NCI-H146 treated with DMSO at 0.1 percent for 48 hours (cell line): ENCODE measurements around the gene PPP2R3A.
"Not testable (repeated sequence)": the region's sequence is repeated elsewhere in the genome, so short reads cannot be mapped to it uniquely, and the experiment has no call there.

Experiments used
- DNase-seq: peaks from one replicate; lab custom pipeline; 2025; ENCODE audit not compliant: unreplicated experiment; lab: John Stamatoyannopoulos, UW

Gene PPP2R3A

DNA sequence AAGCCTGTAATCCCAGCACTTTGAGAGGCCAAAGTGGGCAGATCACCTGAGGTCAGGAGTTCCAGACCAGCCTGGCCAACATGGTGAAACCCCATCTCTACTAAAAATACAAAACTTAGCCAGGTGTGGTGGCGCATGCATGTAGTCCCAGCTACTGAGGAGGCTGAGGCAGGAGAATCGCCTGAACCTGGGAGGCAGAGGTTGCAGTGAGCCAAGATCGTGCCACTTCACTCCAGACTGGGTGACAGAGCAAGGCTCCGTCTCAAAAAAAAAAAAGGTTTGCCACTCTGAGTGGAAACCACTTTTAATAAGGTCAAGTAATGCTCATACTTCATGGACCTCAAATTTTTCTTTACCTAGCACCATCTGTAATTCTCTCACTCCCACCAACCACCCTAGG is 178.9 kb downstream of the PPP2R3A start:
- DNase-seq: not testable (repeated sequence)

DNA sequence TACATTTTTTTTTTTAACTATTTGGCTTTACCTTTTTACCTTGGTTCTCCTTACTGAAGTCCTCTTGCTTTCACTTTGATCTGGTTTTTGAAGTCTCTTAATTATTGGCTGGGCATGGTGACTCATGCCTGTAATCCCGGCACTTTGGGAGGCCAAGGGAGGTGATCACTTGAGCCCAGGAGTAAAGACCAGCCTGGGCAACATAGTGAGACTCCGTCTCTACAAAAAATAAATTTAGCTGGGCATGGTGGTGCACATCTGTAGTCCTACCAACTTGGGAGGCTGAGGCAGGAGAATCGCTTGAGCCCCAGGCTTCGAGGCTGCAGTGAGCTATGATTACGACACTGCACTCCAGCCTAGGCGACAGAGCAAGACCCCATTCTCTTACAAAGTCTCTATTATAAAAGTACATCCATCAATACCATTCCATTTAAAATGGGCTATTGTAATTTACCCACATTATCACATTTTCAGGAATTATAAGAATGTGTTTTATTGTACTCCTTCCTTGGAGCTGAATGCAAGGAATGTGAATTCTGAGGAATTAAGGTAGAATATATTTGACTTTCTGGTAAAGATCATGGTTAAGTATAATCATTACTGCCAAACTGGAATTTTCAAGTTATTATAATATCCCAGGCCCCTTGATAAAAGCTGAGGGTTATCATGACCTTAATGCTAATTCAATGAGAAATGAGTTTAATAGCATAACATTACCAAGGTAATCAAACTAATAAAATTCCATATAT is 181.6 kb downstream of the PPP2R3A start:
- no peak for DNase-seq

DNA sequence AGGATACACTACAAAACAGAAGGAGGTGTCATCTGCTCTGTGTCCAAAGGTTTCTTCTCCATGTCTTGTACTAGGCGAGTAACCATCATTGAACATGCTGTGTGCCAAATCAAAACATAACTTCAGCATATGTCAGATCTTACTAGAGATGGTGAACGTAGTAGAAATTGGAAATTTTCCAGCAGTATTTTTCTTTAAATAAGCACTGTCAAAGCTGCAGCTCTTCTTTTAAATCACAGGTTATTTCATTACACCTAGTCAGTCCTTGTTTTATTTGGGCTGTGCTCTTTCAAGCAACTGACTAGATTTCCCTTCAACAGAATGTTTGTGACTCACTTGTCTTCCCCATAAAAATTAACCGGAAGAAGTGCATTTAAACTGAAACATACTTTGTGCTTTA is 184.1 kb downstream of the PPP2R3A start:
- no peak for DNase-seq

DNA sequence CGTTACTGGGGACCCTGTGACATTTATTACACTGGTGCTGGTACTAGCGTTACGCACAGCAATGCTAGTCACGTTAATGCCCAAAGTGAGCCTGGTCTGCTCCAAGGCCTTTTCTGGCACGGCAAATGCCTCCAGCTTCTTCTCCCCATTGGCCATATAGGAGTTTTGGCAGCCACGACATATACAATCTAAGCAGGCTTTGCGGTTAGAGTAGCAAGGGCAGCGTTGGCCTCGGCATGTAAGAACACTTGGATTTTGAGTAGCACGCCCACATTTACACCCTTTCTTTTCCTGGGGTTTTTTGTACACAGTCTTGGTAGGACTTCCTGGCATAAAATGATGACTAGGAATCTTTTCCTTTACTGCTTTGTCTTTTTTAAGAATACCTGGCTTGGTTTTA is 185.7 kb downstream of the PPP2R3A start:
- DNase-seq: no peak

DNA sequence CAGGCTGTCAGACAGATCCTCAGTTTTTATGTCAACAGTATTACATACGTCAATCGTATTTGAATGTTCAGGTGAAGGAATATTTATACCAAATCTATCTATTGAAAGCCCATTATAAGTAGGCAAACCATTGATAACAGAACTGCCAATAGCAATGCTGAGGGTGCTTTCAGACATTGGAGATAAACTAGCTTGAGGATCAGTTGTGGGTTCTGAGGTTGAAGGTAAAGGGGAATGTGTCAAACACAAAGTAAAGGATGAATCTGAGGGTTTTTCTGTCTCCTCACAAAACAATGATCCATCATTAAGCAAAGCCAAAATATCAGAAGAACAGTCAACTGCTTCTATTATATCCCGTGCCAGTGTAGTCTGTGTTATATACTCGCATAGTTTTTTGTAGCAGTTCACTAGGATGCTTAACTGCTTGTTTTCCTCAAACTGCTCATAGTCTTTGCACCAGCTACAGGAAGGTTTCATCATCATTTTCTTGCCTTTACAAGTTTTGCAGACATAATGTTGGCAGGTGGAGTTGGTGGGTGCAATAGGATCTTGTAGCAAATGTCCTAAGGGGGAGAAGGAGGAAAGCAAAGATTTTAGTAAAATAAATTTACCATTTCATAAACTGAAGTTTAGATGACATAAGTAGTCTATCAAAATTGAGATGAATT is 186.8 kb downstream of the PPP2R3A start:
- no peak for DNase-seq

DNA sequence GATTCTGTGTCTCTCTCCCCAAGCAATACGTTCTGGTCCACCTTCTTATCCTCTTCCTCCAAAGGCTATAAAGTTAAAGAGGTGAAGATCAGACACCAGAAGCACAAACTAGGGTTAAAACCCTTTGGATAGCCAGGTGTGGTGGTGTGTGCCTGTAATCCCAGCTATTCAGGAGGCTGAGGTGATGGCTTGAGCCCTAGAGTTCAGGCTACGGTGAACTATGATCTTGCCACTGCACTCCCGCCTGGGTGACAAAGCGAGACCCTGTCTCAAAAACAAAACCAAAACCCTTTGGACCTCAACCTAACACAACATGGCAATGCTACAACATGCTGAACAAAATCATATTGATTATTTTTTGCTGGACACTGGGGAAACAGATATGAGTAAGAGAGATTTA is 187.4 kb downstream of the PPP2R3A start:
- no peak for DNase-seq

DNA sequence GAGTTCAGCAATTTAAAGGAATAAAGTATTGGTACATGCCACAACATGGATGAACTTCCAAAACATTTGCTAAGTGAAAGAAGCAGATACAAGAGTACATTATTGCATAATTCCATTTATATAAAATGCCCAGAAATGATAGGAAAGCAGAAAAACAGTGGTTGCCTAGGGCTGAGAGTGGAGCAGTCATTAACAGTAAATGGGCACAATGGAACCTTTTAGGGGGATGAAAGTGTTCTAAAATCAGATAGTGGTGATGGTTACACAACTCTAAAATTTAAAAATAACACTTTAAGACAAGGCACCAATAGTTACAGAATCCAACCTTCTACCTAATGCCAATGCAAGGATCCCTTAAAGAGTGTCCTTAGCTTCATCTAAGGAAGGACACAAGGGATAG is 196.0 kb downstream of the PPP2R3A start:
- DNase-seq: no peak

DNA sequence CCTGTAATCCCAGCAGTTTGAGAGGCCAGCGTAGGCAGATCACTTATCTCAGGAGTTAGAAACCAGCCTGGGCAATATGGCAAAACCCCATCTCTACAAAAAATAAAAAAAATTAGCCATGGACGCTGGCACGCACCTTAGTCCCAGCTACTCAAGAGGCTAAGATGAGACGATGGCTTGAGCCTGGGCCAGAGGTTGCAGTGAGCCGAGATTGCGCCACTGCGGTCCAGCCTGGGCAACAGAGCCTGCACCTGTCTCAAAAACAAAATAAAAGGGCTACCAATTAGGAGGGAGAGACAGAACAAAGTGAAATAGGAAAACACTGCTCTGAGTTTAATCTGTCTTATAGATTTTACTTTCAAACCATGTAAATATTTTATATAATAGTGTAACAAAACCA is 196.8 kb downstream of the PPP2R3A start:
- no peak for DNase-seq

DNA sequence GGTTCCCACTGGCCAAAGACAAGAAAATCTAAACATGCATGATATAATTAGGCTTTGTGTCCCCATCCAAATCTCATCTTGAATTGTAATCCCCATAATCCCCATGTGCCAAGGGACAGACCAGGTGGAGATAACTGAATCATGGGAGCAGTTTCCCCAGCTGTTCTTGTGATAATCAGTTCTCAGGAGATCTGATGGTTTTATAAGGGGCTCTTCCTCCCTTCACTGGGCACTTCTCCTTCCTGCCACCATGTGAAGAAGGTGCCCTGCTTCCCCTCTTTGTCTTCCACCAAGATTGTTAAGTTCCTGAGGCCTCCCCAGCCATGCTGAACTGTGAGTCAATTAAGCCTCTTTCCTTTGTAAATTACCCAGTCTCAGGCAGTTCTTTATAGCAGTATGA is 198.1 kb downstream of the PPP2R3A start:
- DNase-seq: not testable (repeated sequence)

DNA sequence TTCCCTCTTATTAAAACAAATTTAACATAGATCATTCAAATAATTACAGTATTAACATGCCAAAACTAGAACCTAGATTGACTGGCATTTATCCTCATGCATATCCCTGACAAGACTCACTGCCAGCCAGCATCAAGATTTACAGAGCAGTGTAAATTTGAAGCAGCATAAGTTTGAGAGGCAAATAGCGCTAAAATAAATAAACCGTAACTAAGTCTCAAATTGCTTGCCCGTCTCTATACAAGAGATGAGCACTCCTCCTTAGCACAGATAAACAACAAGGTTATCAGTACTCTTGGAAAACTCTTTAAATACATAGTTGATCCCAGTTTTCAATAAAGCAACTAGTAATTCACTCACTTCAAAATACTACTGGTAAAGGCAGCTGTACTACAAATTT is 201.0 kb downstream of the PPP2R3A start:
- DNase-seq: peak; percentile 14

DNA sequence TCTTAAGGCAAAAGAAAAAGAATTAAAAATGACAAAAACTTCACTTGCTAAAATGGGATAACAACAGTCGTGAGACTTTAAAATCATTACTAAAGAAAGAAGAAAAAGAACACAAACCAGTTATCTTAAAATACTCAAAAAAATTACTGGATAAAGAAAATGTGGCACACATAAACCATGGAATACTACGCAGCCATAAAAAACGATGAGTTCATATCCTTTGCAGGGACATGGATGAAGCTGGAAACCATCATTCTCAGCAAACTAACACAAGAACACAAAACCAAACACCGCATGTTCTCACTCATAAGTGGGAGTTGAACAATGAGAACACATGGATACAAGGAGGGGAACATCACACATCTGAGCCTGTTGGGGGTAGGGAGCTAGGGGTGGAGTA is 202.7 kb downstream of the PPP2R3A start:
- DNase-seq: not testable (repeated sequence)

DNA sequence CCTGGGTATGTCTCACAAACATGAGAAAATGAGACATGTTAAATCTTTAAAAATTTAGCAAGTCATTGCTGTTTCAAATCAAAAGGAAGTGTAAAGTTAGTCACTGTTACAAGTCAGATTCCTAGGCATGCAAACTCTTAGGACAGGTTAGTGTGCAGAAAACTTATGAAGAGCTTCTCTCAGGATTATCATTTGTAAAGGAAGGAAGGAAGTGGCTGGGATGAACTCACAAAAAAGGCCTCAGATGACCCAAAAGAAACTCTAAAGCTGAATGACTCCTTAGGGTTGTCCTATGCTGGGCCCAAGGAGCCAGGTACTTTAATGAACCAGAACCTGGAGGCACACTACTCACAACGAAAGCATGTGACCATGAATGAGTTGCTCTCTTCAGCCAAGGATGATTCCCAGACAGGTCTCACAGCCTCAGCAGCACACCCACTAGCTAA is 205.6 kb downstream of the PPP2R3A start:
- DNase-seq: no peak

DNA sequence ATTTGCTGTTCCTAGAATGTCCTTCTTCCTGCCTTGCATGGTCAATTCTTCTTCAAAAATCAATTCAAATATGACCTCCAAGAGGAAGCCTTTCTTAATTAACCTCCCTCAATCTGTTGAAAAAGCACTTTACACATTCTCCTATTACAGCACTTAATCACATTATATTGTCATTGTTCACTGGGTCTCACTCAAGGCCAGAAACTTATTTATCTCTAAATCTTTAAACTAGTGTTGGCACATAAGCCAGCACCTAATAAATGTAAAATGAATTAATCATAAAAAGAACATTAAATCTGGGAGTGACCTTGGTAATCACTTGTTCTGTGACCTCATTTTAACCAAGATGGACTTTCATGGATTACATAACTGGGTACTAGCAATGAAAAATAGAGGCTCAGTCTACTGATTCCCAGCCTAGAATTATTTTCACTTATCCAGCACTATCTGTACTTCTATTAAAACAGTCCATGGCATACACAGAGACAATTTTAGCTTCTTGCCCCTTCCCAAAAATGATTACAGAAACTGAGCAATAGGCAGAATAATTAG is 208.5 kb downstream of the PPP2R3A start:
- DNase-seq: no peak

DNA sequence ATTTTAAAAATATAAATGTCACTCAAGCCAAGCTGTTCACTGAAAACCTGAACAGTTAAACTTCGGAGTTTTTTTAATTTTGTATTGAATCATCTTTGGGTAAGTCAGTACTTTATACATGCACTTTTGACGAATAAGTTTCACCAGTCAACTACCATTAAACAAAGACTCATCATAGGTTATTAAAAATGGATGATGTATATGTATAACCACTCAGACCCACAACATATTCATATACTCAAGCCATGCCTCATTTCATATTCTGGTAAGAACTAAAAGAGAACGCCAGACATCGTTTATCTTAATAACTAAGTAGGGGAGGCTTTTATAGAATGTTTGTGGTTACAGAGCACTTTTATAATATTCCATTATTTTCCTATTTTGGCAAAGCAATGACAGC is 212.3 kb downstream of the PPP2R3A start:
- DNase-seq: no peak

DNA sequence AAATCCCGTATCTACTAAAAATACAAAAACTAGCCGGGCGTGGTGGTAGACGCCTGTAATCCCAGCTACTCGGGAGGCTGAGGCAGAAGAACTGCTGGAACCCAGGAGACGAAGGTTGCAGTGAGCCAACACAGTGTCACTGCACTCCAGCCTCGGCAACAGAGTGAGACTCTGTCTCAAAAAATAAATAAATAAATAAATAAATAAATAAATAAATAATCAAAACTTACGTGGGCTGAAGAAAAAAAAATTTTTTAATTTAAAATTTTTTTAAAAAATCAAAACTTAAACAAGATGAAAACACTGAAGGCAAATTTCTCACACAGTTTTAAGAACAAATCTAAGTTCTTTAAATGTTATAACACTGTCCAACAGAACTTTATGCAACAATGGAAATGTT is 216.2 kb downstream of the PPP2R3A start:
- no peak for DNase-seq

DNA sequence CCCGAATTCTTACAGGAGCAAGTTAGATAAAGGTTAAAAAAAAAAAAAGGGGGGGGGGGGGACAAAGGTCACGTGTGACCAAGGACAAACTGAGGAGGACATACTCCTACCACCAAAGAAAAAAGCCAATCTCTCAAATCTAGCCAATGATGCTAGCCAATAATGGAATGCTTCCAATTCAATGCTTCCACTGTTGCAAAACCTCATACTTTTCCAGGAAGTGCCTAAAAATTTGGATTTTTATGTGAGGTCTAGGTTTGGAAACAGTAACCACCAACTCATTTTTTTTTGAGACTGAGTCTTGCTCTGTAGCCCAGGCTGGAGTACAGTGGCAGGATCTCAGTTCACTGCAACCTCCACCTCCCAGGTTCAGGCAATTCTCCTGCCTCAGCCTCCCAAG is 219.2 kb downstream of the PPP2R3A start:
- DNase-seq: no peak

DNA sequence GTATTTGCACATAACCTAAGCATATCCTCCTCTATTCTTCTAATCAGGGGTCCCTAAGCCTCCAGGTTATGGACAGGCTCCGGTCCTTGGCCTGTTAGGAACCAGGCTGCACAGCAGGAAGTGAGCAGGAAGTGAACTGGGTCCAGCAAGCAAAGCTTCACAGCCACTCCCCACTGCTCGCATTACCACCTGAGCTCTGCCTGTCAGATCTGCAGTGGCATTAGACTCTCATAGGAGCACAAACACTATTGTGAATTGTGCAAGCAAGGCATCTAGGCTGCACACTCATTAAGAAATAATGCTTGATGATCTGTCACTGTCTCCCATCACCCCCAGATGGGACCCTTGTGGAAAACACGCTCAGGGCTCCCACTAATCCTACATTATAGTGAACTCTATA is 220.8 kb downstream of the PPP2R3A start:
- no peak for DNase-seq

DNA sequence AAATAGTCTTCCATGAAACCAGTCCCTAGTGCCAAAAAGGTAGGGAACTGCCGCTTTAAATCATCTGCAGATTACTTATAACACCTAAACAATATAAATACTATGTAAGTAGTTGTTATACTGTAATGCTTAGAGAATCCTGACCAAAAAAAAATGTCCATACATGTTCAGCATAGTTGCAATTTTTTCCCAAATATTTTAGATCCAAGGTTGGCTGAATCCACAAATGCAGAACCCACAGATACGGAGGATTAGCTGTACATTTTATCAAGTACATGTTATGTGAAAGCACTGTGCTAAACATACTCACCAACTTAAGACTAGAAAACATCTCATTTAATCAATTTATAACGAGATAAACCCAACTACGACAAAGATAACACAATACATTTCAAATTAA is 221.3 kb downstream of the PPP2R3A start:
- no peak for DNase-seq

DNA sequence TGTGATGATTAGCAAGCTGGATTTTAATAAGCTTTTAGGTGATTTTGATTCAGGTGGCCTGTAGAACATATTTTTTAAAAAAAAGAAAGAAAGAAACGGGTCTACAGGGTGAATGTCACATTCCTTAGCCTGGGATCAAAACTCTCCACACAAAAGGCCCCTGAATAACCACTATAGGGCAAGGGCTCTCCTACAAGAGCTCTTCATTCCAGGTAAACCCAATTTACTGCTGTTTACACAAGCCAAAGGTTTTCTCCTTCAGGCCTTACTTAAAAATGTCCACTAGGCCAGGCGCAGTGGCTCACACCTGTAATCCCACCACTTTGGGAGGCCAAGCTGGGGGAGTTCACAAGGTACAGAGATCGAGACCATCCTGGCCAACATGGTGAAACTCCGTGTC is 222.3 kb downstream of the PPP2R3A start:
- no peak for DNase-seq

DNA sequence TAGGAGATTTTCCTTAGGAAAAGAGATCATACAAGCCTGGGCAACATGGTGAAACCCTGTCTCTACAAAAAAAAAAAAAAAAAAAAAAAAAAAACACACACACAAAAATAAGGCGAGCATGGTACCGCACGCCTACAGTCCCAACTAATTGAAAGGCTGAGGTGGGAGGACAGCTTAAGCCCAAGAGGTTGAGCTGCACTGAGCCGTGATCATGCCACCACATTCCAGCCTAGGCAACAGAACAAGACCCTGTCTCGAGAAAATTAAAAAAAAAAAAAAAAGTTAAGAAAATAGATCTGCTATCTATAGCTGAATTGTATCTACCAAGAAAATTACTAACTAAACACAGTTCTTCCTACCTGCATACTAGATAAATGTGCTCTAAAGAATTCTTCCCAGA is 223.5 kb downstream of the PPP2R3A start:
- no peak for DNase-seq

DNA sequence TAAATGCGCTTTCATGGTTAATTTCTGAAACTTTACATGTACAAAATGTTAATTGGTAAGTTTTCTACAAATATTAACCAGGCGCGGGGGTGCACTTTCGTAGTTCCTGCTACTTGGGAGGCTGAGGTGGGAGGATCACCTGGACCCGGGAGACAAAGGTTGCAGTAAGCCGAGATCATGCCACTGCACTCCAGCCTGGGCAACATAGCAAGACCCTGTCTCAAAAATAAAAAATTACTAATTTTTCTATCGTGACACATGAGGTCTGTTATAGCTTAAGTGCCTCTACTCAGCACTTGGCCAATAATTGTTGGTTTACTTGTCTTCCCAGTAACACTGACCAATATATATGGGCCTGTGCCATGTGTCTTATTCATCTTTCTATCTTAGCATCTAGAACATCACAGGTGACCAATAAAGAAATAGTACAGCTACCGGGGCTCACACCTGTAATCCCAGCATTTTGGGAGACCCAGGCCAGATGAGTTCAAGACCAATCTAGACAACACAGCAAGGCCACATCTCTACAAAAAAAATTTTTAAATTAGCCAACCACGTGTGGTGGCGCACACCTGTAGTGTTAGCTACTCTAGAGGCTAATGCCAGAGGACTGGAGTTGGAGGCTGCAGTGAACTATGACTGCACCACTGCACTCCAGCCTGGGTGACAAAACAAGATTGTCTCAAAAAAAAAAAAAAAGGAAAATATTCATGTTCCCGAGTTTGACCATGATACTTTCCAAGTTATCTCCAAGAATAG is 224.5 kb downstream of the PPP2R3A start:
- DNase-seq: no peak

DNA sequence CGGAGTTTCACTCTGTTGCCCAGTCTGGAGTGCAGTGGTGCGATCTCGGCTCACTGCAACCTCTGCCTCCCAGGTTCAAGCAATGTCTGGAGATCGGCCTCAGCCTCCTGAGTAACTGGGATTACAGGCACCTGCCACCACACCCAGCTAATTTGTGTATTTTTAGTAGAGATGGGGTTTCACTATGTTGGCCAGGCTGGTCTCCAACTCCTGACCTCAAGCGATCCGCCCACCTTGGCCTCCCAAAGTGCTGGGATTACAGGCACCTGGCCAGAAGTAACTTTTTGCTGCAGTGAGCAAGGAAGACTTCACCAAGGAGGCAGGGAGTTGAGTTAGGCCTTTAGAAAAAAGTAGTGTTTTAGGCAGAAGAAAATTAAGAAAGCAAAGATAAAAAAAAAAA is 226.7 kb downstream of the PPP2R3A start:
- not testable (repeated sequence) for DNase-seq
